GM12892 (cell line): ENCODE measurements around the gene ANO6.
A peak's percentile ranks its signal among the peaks of the same experiment; 100 is the strongest.
"Not testable (repeated sequence)": the region's sequence is repeated elsewhere in the genome, so short reads cannot be mapped to it uniquely, and the experiment has no call there.

Source experiments
- DNase-seq: peaks from one replicate; pipeline ENCODE4 v3.0.0; 2011; ENCODE audit not compliant: insufficient read length
- FAIRE-seq: peaks from 2 replicates; lab custom pipeline; 2011; peaks lifted over from hg19 to GRCh38; lab: Jason Lieb, UNC
- POLR2A ChIP-seq: IDR thresholded peaks from 2 replicates; pipeline ENCODE4 v1.6.1; 2011; ENCODE audit warnings: low read depth, low read length, control low read depth
- POLR2AphosphoS5 ChIP-seq: IDR thresholded peaks from 2 replicates; pipeline ENCODE4 v1.6.1; 2011; ENCODE audit warnings: low read depth, low read length, control low read depth
- TAF1 ChIP-seq: IDR thresholded peaks from 2 replicates; pipeline ENCODE4 v1.6.1; 2011; ENCODE audit warnings: low read depth, mild to moderate bottlenecking, control low read depth, low read length, borderline replicate concordance

ANO6 gene

GRCh38 chr12:45246236-45246635 lies 30.3 kb downstream of the ANO6 start:
- no peak for TF ChIP-seq TAF1
- TF ChIP-seq POLR2AphosphoS5: no peak
- DNase-seq (no peak), FAIRE-seq (no peak)

- no peak for DNase-seq
- FAIRE-seq: no peak
- TF ChIP-seq POLR2A: no peak
- TF ChIP-seq POLR2AphosphoS5: no peak
- TF ChIP-seq TAF1: no peak
Measured at GRCh38 chr12:45247589-45247988, 31.7 kb downstream of the ANO6 start.

DNA sequence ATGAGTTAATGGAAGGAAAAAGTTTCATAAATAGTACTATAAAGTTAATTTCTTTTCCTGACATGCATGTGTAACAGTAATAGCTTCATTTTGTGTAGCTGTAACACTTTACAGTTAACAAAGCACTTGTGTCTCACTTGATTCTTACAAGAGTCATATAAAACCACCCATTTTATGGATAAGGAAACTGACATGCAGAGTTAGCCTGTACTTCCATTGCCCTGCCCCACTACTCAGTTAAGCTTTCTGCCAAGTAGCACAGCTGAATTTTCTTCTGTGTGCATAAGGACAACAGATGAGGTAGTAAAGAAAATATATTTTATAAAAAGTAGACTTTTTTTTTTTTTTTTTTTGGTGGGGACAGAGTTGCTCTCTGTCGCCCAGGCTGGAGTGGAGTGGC lies 32.2 kb downstream of the ANO6 start:
- TF ChIP-seq POLR2A (no peak), POLR2AphosphoS5 (no peak), TAF1 (no peak)
- FAIRE-seq (no peak), DNase-seq (no peak)

- FAIRE-seq (peak; percentile 38), DNase-seq (no peak)
- TF ChIP-seq TAF1 (no peak), POLR2AphosphoS5 (no peak)
Measured at GRCh38 chr12:45254254-45254653, 38.4 kb downstream of the ANO6 start.

GRCh38 chr12:45256721-45257120 lies 40.8 kb downstream of the ANO6 start:
- DNase-seq (no peak), FAIRE-seq (no peak)
- TF ChIP-seq POLR2A: no peak
- no peak for TF ChIP-seq TAF1
- TF ChIP-seq POLR2AphosphoS5: no peak

GRCh38 chr12:45257185-45257930 lies 41.5 kb downstream of the ANO6 start:
- no peak for TF ChIP-seq POLR2AphosphoS5
- no peak for TF ChIP-seq TAF1
- no peak for TF ChIP-seq POLR2A
- DNase-seq (no peak), FAIRE-seq (peak; percentile 64)

DNA sequence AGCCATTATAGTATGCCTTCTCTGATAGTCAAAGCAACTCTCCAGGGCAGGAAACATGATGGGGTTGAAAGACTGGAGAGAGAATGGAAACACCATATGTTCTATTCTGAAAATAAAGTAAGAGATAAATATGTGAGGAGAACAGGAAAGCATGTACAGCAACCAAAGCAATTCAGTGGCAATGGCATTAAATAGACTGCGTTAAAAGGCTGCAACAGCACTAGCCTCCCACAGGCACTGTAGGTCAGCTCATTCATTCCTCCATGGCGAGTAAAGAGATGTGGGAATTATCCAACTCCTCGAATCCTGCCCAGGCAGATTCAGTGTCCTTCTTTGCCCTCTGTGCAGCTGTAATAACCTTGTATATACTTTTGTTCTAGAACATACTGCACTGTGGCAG lies 43.8 kb downstream of the ANO6 start:
- TF ChIP-seq POLR2A (no peak), POLR2AphosphoS5 (no peak), TAF1 (no peak)
- FAIRE-seq: no peak
- DNase-seq: no peak

DNA sequence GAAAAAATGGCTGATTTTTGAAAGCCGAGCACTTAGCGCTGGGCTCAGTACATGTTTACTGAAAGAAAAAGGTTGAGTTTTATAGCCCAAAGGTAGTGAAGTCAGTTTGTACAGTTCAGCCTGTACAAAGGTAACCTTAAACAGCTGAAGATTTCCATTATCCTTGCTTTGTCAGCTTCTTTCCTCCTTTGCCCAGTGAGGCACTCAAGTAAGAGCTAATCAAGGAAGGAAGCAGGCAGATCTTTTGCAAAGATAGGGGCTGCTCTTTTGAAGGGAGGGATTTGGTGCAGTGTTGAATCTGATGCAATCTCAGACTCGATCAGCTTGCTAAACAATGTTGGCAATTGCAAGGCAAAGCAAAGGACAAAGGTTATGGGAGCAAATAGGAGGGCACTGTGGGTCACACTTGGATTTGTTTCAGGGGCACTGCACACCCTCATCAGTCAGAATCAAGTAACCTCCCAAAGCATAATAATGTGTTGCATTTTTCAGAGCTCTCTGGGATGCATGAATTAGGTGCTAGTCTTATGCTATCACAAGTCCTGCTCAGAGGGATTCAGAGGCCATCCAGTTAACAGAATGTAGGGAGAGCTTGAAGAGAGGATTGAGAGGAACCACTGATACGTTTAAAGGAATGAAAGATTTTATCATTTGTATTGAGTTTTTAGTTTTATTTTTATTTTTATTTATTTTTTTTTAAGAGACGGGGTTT lies 44.4 kb downstream of the ANO6 start:
- TF ChIP-seq POLR2A (no peak), POLR2AphosphoS5 (no peak)
- no peak for FAIRE-seq
- no peak for DNase-seq

DNA sequence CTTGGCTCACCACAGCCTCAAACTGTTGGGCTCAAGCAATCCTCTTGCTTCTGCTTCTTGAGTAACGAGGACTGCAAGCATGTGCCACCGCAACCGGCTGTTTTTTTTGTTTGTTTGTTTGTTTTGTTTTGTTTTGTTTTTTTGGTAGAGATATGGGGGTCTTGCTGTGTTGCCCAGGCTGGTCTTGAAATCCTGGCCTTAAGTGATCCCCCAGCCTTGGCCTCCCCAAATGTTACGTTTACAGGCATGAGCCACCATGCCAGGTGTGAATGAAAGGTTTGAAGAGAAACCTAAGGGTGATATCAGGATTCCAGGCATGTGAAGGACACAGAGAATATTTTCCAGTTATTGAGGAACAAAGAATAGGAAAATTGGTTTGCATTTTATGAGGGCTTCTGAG lies 45.0 kb downstream of the ANO6 start:
- TF ChIP-seq TAF1: no peak
- TF ChIP-seq POLR2A: no peak
- FAIRE-seq (no peak), DNase-seq (no peak)

GRCh38 chr12:45262185-45262584 lies 46.3 kb downstream of the ANO6 start:
- not testable (repeated sequence) for DNase-seq, FAIRE-seq

DNA sequence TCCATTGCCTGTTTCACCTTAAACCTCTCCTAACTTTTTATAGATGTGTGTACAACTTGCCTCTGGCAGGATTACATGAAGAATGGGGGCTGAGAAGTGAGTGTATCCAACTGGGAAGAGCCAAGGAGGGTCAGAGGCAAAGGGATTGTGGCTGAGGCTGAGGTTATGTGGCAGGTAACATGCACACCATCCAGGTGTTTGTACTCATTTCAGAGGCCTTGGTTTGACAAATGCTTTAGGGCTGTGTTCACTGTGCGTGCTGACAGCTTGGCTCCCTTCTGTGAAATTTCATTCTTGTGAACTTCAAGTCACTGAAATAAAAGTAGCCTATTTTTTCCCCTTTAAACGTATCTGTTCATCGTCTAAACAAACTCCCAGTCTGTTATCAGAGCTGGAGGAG lies 47.7 kb downstream of the ANO6 start:
- FAIRE-seq (no peak), DNase-seq (no peak)
- no peak for TF ChIP-seq TAF1

DNA sequence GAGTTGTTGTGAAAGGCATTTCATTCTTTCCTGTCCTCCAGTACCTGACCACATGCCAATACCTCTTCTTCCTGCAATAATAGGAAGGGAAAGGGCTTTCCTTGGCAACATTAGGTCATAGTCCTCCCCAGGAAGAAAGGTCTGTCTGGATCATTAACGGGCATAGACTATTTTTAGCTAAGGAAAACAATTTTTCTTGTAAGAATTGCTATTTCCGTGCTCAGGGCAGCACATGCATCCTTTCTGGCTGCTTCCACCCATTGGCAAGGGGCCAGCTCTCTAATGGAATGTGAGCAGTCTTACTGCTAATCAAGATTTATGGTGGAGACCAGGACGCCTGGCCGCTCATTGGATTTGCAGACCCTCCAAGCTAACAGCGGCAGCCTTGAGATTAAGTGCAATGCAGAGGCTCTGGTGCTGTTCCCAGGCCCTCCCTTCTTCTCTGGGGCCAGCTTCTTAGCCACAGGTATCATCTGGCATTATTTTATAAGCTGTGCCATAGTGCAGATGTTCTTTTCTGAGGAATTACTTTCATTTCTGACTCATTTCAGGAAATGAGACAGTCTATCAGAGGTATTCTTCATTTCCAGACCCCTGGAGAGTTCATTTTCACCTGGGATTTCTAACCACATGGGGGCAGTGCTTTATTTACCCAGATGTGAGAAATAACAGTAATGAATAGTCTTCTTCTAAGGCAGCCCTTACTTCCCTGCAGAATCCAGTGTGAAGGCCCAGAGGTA lies 52.9 kb downstream of the ANO6 start:
- DNase-seq (no peak), FAIRE-seq (no peak)
- TF ChIP-seq POLR2AphosphoS5 (no peak), TAF1 (no peak), POLR2A (no peak)
